KMS-11 (cell line): Measurements from ENCODE around the gene IL17RC.

ENCODE experiments used
- H2AFZ ChIP-seq: fragments of 200-600 bp; sonication (generic); 2 replicates; pipeline ENCODE4 v1.6.1; 2016; ENCODE audit warnings: antibody characterized with exemption, mixed run types, low read depth
- H3K27ac ChIP-seq: fragments of 200-600 bp; sonication (generic); 2 replicates; pipeline ENCODE4 v1.6.1; 2016; ENCODE audit warnings: mild to moderate bottlenecking, mixed run types
- H3K27me3 ChIP-seq: fragments of 200-600 bp; sonication (generic); 2 replicates; pipeline ENCODE4 v1.6.1; 2017; ENCODE audit warnings: mild to moderate bottlenecking, low read depth, mixed run types, moderate library complexity; ENCODE audit not compliant: insufficient read depth
- H3K36me3 ChIP-seq: fragments of 200-600 bp; sonication (generic); 2 replicates; pipeline ENCODE4 v1.6.1; 2017; ENCODE audit warnings: mild to moderate bottlenecking, mixed run types; ENCODE audit not compliant: insufficient read depth
- H3K4me1 ChIP-seq: fragments of 200-600 bp; sonication (generic); 2 replicates; pipeline ENCODE4 v1.6.1; 2016; ENCODE audit warnings: mild to moderate bottlenecking, low read depth, mixed run types; ENCODE audit not compliant: poor library complexity, severe bottlenecking
- H3K4me2 ChIP-seq: fragments of 200-600 bp; sonication (generic); 2 replicates; pipeline ENCODE4 v1.7.0; 2016; ENCODE audit warnings: mild to moderate bottlenecking, mixed run types
- H3K4me3 ChIP-seq: fragments of 200-600 bp; sonication (generic); IDR thresholded peaks from 2 replicates; pipeline ENCODE4 v1.6.1; 2017; ENCODE audit warnings: low read depth, low read length, mixed read lengths; ENCODE audit not compliant: insufficient read depth
- H3K79me2 ChIP-seq: fragments of 200-600 bp; sonication (generic); 2 replicates; pipeline ENCODE4 v1.6.1; 2016; ENCODE audit warnings: low read depth, mixed run types; ENCODE audit not compliant: insufficient read depth
- H3K9ac ChIP-seq: fragments of 200-600 bp; sonication (generic); 2 replicates; pipeline ENCODE4 v1.6.1; 2016; ENCODE audit warnings: mild to moderate bottlenecking, mixed run types
- H4K20me1 ChIP-seq: fragments of 200-600 bp; sonication (generic); 2 replicates; pipeline ENCODE4 v1.6.1; 2016; ENCODE audit warnings: mild to moderate bottlenecking, mixed run types; ENCODE audit not compliant: insufficient read depth
- TF ChIP-seq, protein P1 (sequence below): fragments of 200-600 bp; sonication (generic); conservative IDR thresholded peaks from 2 replicates; pipeline ENCODE4 v1.6.1; 2017; ENCODE audit warnings: low read depth, mild to moderate bottlenecking, antibody characterized with exemption, low read length, moderate library complexity, mixed read lengths

IL17RC gene

DNA sequence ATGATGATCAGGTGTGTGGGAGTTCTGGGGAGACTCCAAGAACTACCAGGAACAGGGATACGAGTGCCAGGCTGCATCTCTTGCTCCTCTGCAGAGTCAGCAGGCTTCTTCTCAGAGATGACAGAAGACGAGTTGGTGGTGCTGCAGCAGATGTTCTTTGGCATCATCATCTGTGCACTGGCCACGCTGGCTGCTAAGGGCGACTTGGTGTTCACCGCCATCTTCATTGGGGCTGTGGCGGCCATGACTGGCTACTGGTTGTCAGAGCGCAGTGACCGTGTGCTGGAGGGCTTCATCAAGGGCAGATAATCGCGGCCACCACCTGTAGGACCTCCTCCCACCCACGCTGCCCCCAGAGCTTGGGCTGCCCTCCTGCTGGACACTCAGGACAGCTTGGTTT, 27.4 kb downstream of the IL17RC start:
- Histone ChIP-seq H3K4me1 (no peaks in the 10 kb centered on the region), H3K79me2 (no peaks in the 10 kb centered on the region), H3K4me2 (no peak overlapping the region), H3K36me3 (no peaks in the 10 kb centered on the region), H3K9ac (no peak overlapping the region), H3K27me3 (no peaks in the 10 kb centered on the region), H3K4me3 (no peak overlapping the region), H2AFZ (no peak overlapping the region), H4K20me1 (no peaks in the 10 kb centered on the region), H3K27ac (no peak overlapping the region)
- TF ChIP-seq, protein P1, sequence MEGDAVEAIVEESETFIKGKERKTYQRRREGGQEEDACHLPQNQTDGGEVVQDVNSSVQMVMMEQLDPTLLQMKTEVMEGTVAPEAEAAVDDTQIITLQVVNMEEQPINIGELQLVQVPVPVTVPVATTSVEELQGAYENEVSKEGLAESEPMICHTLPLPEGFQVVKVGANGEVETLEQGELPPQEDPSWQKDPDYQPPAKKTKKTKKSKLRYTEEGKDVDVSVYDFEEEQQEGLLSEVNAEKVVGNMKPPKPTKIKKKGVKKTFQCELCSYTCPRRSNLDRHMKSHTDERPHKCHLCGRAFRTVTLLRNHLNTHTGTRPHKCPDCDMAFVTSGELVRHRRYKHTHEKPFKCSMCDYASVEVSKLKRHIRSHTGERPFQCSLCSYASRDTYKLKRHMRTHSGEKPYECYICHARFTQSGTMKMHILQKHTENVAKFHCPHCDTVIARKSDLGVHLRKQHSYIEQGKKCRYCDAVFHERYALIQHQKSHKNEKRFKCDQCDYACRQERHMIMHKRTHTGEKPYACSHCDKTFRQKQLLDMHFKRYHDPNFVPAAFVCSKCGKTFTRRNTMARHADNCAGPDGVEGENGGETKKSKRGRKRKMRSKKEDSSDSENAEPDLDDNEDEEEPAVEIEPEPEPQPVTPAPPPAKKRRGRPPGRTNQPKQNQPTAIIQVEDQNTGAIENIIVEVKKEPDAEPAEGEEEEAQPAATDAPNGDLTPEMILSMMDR, result no peak

DNA sequence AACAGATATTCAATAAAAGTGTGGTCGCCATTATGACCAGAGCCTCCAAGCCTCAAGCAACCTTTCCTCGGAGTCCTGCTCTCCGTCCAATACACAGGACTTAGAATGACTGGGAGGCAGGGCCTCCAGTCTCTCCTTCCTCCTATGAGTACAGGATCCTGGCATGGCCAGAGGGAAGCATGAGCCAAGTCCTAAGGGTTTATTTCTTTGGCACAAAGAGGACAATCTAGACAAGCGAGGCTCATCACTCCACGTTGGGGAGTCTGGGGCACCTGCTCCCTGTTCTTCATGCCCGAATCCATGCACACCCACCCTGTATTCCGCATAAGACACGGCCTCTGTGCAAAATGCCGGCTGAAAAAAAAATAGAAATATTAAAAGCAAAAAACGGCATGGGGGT, 28.5 kb downstream of the IL17RC start:
- Histone ChIP-seq H3K36me3 (no peaks in the 10 kb centered on the region), H4K20me1 (no peaks in the 10 kb centered on the region), H3K27me3 (no peaks in the 10 kb centered on the region), H3K4me1 (no peaks in the 10 kb centered on the region), H3K79me2 (no peaks in the 10 kb centered on the region), H2AFZ (no peak overlapping the region), H3K4me2 (no peak overlapping the region), H3K27ac (no peak overlapping the region), H3K4me3 (no peak overlapping the region), H3K9ac (no peak overlapping the region)
- TF ChIP-seq, protein P1, result no peak

DNA sequence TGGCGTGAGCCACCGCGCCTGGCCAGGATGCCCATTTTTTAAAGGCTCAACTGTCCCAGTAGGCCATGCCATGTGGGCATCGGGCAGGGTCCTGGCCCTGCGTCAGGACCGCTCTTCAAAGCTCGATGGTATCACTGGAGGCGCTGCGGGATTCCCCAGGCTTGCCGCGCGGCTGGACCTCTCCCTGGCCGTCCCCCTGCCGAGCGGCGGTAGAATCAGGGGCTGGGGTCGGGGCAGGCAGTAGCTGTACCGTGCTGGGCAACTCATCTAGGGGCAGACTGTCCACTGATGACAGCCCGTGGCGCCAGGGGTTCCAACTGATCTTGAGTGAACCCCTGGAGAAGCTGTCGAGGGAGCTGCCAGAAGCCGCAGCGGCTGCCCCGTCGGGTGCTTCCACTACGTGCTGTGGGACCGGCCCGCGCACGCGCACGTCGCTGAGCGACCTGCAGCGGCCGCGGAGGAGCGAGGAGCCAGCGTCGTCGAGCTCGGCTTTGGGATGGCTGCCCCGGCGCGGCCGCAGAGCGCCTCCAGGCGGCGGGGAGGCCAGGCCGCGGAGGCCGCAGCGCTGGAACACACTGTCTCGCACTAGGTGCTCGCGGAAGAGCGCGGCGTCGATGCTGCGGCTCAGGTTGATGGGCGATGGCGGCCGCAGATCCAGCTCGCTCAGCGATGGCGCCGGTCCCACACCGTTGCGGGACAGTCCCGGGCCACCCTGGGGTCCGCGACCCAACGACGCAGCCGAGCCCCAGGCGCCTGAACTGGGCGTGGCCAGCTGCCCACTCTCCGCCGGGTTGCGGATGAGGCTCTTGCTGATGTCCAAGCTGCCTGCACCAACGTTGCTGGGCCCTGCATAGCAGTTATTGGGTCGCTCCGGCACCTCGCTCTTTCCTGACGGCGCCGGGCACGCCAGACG, 29.5 kb downstream of the IL17RC start:
- Histone ChIP-seq H3K27me3 (no peaks in the 10 kb centered on the region), H3K4me2 (no peak overlapping the region), H3K27ac (no peak overlapping the region), H3K4me3 (no peak overlapping the region), H2AFZ (no peak overlapping the region), H3K36me3 (no peaks in the 10 kb centered on the region), H3K9ac (no peak overlapping the region), H3K4me1 (peaks cover 2% of the 10 kb centered on the region), H4K20me1 (no peaks in the 10 kb centered on the region), H3K79me2 (no peaks in the 10 kb centered on the region)
- TF ChIP-seq, protein P1, result no peak

DNA sequence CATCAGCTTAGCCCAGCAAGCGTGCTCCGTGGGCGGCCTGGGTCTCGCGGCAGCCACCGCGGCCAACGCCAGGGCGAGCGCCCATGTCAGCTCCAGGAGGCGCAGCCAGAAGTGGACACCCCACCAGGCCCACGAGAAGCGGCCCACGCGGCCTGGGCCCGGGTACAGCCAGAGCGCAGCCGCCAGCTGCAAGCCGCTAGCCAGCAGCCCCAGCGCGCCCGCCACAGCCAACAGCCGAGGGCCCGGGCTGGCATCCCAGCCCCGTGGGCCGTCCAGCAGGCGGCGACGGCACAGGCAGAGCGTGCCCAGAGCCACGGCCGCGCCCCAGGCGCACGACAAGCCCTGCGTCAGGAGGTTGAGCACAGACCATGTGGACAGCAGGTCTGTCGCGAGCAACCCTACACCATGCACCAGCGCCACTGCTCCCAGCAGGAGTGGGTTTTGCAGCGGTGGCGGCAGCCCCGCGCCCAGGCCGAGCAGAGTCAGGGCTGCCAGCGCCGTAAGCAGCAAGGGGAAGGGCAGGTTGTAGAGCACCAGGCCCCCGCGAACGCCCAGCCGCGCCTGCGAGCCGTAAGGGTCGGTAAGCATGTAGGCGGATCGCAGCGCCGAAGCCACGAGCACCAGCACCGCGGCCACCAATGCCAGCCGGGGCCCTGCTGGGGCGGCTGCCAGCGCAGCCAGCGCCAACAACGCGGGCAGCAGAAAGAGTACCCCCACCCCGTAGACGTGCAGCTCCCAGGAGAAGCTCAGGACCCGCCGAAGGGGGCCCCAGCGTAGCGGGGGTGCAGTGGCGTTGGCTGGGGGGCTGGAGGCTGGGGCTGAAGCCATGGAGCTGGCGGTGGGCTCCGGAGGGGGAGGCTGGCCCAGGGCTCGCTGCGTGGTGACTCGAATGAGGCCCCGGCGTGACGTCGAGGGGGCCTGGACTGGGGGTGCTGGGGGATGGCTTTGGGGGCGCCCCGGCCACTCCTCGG, 30.4 kb downstream of the IL17RC start:
- Histone ChIP-seq H3K9ac (no peak overlapping the region), H3K36me3 (no peaks in the 10 kb centered on the region), H3K4me1 (peaks cover 5% of the 10 kb centered on the region), H3K27me3 (no peaks in the 10 kb centered on the region), H3K27ac (no peak overlapping the region), H3K4me3 (no peak overlapping the region), H4K20me1 (no peaks in the 10 kb centered on the region), H2AFZ (no peak overlapping the region), H3K79me2 (no peaks in the 10 kb centered on the region), H3K4me2 (no peak overlapping the region)
- TF ChIP-seq, protein P1, result no peak
